GM23338 (cell line): ENCODE measurements around the gene MAP3K9. TPM values are rescaled to one million over a fixed set of nuclear protein-coding genes. Genes with fewer than 3 reads are reported as not detected.

ENCODE experiments used
- CREB1 ChIP-seq: fragments of 250-450 bp; sonication (Bioruptor Pico); IDR thresholded peaks from 2 replicates; pipeline ENCODE4 v1.5.0; 2020; ENCODE audit warnings: low read depth, mild to moderate bottlenecking, moderate library complexity
- CTCF ChIP-seq, 2 experiments: fragments of 200-600 bp in 1 of 2; sonication (generic) in 1 of 2; conservative IDR thresholded peaks; 2 replicates each; pipeline versions ENCODE4 v1.5.1 to v1.6.1; 2016 to 2017; ENCODE audit warnings: antibody characterized with exemption in 2 of 2, low read depth in 2 of 2, mild to moderate bottlenecking in 2 of 2, moderate library complexity in 1 of 2
- ETS1 ChIP-seq: IDR thresholded peaks from 2 replicates; pipeline ENCODE4 v1.6.1; 2016; ENCODE audit warnings: antibody characterized with exemption
- EZH2 ChIP-seq: fragments of 200-600 bp; sonication (generic); IDR thresholded peaks from one replicate; pipeline ENCODE4 v1.8.0; 2017; ENCODE audit warnings: antibody characterized with exemption, mild to moderate bottlenecking, low read depth; ENCODE audit not compliant: unreplicated experiment
- EZH2phosphoT487 ChIP-seq: fragments of 200-600 bp; sonication (generic); IDR thresholded peaks from one replicate; pipeline ENCODE4 v1.8.1; 2018; ENCODE audit warnings: antibody characterized with exemption; ENCODE audit not compliant: unreplicated experiment
- JUNB ChIP-seq: IDR thresholded peaks from one replicate; pipeline ENCODE4 v1.6.1; 2016; ENCODE audit warnings: antibody characterized with exemption; ENCODE audit not compliant: unreplicated experiment
- NANOG ChIP-seq: IDR thresholded peaks from 2 replicates; pipeline ENCODE4 v1.6.1; 2016; ENCODE audit warnings: antibody characterized with exemption, borderline replicate concordance
- POLR2AphosphoS5 ChIP-seq: IDR thresholded peaks from 2 replicates; pipeline ENCODE4 v1.6.1; 2016; ENCODE audit warnings: antibody characterized with exemption, low read depth
- STAT1 ChIP-seq: IDR thresholded peaks from one replicate; pipeline ENCODE4 v1.6.1; 2016; ENCODE audit warnings: antibody characterized with exemption; ENCODE audit not compliant: unreplicated experiment
- ZNF331 ChIP-seq: fragments of 250-450 bp; sonication (Bioruptor Pico); IDR thresholded peaks from 2 replicates; pipeline ENCODE4 v1.5.0; 2020; ENCODE audit warnings: low read depth, mild to moderate bottlenecking, moderate library complexity
- ZNF462 ChIP-seq: fragments of 250-450 bp; sonication (Bioruptor Pico); IDR thresholded peaks from 2 replicates; pipeline ENCODE4 v1.5.0; 2020; ENCODE audit warnings: mild to moderate bottlenecking, moderate library complexity
- polyA plus RNA-seq: library from polyadenylated mRNA; unstranded; fragments of >200 nt; fragmentation: Nextera tagmentation; extraction: Ambion mirVana; gene quantifications from 2 replicates; pipeline ENCODE4 v1.2.1, GENCODE V29; 2016
- total RNA-seq: library from RNA; depleted of rRNA; stranded (reverse); fragments of >200 nt; shearing (Covaris generic); gene quantifications from 2 replicates; pipeline ENCODE4 v1.2.3, GENCODE V29; 2014

MAP3K9 gene
- total and polyA plus RNA-seq, 2 experiments from 2014 or later = 5.3 to 30.8 TPM

GRCh38 chr14:70845601-70846000 lies 36.3 kb upstream of the MAP3K9 start (continued):
- no peak for TF ChIP-seq ZNF462 (CRISPR knock-in tag)
- TF ChIP-seq JUNB = no peak
- no peak for TF ChIP-seq CREB1
- TF ChIP-seq ETS1 = no peak
- TF ChIP-seq EZH2 = no peak
- TF ChIP-seq POLR2AphosphoS5 = no peak
- no peak for TF ChIP-seq CTCF (conservative IDR thresholded peaks at IDR 0.05; ENCODE audit: low read depth in 2 of 2)
- no peak for TF ChIP-seq ZNF331
- no peak for TF ChIP-seq EZH2phosphoT487
- no peak for TF ChIP-seq STAT1
- no peak for TF ChIP-seq NANOG
